ENCODE data around the gene THAP3.
A peak's percentile ranks its signal among the peaks of the same experiment; 100 is the strongest.
"Not testable (repeated sequence)": the region's sequence is repeated elsewhere in the genome, so short reads cannot be mapped to it uniquely, and the experiment has no call there.

The THAP3 gene

DNA sequence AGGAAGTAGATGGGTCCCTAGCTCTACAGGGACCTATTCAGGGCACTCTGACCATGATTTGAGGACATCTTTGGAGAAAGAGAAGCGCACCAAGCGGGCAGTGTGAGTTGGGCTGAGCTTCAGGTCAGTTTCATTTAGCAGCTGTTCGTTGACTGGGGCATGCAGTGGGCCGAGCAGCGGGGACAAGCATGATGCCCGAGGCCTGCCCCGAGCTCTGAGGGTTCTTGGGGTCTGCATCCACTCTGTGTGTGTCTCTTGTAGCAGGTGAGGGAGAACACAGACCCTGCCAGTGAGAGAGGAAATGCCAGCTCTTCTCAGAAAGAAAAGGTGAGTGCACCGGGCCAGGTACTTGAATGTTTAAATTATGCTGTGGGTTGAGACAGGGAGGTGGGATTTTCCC is 5.4 kb downstream of the THAP3 start:
- no peak for DNase-seq (ENCODE audit: low spot score in 2 of 2)
- Mint-ChIP-seq H3K9me3 (no peaks in the 10 kb centered on the region), H3K4me3 (no peak overlapping the region), H3K4me1 (peaks cover 22% of the 10 kb centered on the region), H3K36me3 (peaks cover 14% of the 10 kb centered on the region), H3K27me3 (no peaks in the 10 kb centered on the region), H3K27ac (no peak overlapping the region)
- ATAC-seq (ENCODE audit: low read depth): no peak

DNA sequence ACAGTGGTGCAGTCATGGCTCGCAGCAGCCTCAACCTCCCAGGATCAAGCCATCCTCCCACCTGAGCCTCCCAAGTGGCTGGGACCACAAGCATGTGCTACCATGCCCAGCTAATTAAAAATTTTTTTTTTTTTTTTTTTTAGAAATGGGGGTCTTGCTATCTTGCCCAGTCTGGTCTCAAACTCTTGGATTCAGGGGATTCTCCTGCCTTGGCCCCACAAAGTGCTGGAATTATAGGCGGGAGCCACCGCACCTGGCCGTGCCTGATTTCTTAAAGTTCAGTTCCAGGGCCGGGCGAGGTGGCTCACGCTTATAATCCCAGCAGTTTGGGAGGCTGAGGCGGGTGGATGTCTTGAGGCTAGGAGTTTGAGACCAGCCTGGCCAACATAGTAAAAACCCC is 6.4 kb downstream of the THAP3 start:
- H3K4me3 Mint-ChIP-seq: no peak overlapping the region
- peaks cover 14% of the 10 kb centered on the region for H3K36me3 Mint-ChIP-seq
- peaks cover 20% of the 10 kb centered on the region for H3K4me1 Mint-ChIP-seq
- H3K27ac Mint-ChIP-seq: no peak overlapping the region
- no peak for ATAC-seq (ENCODE audit: low read depth)
- no peaks in the 10 kb centered on the region for H3K9me3 Mint-ChIP-seq
- no peaks in the 10 kb centered on the region for H3K27me3 Mint-ChIP-seq
- DNase-seq (ENCODE audit: low spot score in 2 of 2): no peak

DNA sequence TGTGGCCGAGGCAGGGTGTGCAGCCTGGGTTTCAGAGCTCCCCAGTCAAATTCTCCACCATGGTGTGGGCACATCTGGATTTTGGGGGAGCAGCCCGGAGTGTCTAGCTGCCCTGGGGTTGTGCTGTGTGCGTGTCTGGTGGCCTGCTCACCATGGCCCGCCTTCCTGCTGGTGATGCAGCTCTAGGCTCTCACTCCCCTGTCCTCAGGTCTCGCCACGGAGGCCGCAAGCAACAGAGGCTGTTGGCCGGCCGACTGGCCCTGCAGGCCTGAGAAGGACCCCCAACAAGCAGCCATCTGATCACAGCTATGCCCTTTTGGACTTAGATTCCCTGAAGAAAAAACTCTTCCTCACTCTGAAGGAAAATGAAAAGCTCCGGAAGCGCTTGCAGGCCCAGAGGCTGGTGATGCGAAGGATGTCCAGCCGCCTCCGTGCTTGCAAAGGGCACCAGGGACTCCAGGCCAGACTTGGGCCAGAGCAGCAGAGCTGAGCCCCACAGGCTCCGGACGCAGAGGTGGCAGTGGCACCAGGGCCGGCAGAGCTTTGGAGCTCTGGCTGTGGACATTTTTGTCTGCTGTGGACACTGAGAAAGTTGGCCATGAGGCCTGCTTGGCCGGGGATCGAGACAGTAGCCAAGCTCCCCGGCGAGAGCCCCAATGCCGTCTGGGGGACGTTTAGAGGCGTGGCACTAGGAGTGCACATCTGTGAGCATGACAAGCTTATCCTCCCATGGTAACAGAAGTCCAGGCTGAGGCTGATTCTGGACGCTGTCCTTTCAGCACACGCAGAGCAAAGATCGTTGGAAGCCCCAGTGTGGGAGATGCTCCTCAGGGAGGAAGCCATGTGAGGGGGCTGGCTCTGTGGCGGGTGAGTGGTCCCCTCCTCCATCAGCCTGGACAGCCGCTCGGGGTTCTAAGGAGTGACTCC is 8.2 kb downstream of the THAP3 start:
- no peak overlapping the region for H3K27ac Mint-ChIP-seq
- H3K36me3 Mint-ChIP-seq: peaks cover 12% of the 10 kb centered on the region
- H3K4me1 Mint-ChIP-seq: peaks cover 4% of the 10 kb centered on the region
- H3K4me3 Mint-ChIP-seq: no peak overlapping the region
- ATAC-seq (ENCODE audit: low read depth): no peak
- DNase-seq (ENCODE audit: low spot score in 2 of 2): no peak
- H3K27me3 Mint-ChIP-seq: no peaks in the 10 kb centered on the region
- no peaks in the 10 kb centered on the region for H3K9me3 Mint-ChIP-seq

DNA sequence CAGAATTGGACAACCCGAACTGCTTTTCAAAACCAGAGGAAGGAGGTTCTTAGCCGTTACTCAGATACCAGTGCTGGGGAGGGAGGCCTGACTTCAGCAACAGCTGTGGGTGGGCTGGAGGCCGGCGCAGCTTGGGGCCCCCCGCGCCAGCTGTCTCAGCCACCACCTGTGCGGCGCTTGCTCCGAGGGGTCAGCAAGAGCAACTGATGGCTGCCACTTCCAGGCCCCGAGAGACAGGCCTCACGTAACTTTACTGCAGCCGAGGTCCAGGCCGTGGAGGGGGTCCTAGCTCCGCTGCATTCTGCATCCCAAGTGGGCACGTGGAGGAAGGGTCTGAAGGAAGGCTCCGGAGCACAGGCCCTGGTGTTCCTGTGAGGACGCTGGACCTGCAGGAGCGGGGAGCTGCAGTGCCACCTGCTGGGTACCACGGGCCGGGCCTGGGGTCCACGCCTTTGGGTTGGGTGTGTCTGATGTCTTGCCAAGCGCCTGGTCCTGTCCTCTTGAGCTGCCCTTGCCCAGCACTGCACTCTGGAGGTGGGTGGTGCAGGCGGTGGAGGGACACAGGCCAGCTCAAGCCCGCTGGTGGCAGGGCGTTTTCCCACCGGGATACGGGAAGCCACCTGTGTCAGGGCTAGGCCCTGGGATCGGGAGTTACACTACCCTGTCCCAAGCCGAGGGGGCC is 9.8 kb downstream of the THAP3 start:
- ATAC-seq (ENCODE audit: low read depth): peak; percentile 53
- Mint-ChIP-seq H3K36me3 (peaks cover 12% of the 10 kb centered on the region), H3K27ac (no peak overlapping the region)

DNA sequence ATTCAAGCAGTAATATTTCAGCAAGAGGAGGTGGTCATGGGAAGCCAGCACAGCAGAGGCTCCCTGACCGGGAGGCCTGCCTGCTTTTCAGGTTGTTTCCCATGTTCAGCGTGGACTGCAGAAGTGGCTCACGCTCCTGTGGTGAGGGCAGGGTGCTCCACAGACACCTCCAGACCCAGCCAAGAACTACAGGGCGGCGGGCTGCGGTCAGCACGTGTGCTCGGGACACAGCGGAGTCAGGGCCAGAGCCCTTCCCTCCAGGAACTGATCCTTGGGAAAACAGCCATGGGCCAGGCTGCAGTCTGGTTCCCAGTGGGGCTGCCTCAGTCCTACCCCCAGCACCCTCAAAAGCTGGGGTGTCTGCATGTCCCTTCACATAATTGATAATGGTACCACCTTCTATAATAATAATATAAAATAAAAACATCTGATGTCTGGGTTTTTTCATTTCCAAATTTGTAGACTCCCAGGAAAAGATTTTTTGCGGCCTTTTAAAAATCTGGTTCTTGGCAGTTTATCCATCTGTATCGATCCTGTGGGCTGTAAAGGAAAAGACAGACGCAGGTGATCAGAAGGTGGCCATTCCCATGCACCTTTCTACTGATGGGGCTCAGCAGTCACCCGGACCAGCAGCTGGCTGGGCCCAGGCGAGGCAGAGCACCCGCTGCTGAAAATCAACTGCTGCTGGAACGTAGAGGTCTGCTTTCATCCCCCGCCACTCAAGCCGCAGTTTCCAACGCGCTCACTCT is 10.7 kb downstream of the THAP3 start:
- ATAC-seq (ENCODE audit: low read depth) (no peak), DNase-seq (ENCODE audit: low spot score in 2 of 2) (no peak)
- Mint-ChIP-seq H3K9me3 (no peaks in the 10 kb centered on the region), H3K27ac (peak overlapping the region; percentile 65), H3K4me3 (no peak overlapping the region), H3K27me3 (no peaks in the 10 kb centered on the region), H3K36me3 (peaks cover 11% of the 10 kb centered on the region), H3K4me1 (no peaks in the 10 kb centered on the region)

More for the DNA sequence above, 9.8 kb downstream of the THAP3 start:
- Mint-ChIP-seq H3K27me3 (no peaks in the 10 kb centered on the region), H3K4me3 (no peak overlapping the region), H3K9me3 (no peaks in the 10 kb centered on the region), H3K4me1 (peaks cover under 1% of the 10 kb centered on the region)
- no peak for DNase-seq (ENCODE audit: low spot score in 2 of 2)

DNA sequence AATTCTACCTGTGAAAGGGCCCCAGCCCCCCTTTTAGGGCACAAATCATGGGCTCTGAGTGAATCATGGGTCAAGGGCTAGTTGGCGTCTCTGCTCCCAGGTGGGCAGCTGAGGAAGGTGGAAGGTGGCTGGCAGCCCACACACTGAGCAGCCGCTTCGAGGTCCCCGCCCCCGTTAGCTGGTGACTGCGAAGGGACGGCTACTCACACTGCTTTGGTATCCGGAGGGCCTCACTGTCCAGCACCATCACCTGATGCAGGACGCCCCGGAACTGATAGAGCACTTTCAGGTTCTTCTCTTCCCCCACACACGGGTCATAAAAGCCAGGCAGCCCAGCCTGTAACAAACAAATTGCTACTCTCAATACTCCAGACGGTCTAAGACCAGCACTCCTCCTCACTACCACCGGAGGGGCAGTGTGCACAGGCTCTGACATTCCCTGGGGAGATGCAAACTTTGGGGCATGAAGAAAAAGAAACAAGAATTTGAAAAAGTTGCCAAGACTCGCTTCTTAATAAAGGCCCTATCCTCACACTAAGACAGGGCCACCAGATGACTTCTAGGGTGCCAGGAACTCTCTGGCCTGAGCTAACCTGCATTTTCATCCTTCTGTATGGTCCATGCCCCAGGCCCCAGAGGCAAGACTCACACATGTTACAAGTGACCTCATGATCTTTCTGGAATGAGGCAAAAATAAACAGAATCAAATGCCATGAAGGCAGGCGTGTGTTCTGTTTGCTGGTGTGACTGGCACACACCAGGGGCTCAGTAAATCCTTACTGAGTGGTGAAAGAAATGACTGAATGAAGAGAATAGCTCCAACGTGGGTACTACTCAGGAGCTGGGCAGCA is 11.5 kb downstream of the THAP3 start:
- Mint-ChIP-seq H3K4me3 (no peak overlapping the region), H3K9me3 (no peaks in the 10 kb centered on the region), H3K27ac (peak overlapping the region; percentile 65), H3K4me1 (no peaks in the 10 kb centered on the region), H3K36me3 (peaks cover 11% of the 10 kb centered on the region), H3K27me3 (no peaks in the 10 kb centered on the region)
- DNase-seq (ENCODE audit: low spot score in 2 of 2): no peak
- ATAC-seq (ENCODE audit: low read depth): no peak

DNA sequence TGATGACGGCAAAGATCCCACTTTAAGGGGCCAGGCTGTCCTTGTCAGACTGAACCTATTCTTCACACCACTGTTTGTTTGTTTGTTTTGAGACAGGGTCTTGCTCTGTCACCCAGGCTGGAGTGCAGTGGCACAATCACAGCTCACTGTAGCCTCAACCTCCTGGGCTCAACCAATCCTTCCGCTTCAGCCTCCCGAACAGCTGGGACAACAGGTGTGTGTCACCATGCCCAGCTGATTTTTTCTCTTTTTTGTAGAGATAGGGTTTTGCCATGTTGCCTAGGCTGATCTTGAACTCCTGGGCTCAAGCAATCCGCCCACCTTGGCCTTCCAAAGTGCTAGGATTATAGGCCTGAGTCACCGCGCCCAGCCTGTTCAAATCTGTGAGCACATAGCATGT is 12.1 kb downstream of the THAP3 start:
- H3K4me3 Mint-ChIP-seq; H3K9me3 Mint-ChIP-seq; ATAC-seq (ENCODE audit: low read depth); H3K4me1 Mint-ChIP-seq; DNase-seq (ENCODE audit: low spot score in 2 of 2); H3K27me3 Mint-ChIP-seq; H3K27ac Mint-ChIP-seq: not testable (repeated sequence)
- H3K36me3 Mint-ChIP-seq: peaks cover 14% of the 10 kb centered on the region

DNA sequence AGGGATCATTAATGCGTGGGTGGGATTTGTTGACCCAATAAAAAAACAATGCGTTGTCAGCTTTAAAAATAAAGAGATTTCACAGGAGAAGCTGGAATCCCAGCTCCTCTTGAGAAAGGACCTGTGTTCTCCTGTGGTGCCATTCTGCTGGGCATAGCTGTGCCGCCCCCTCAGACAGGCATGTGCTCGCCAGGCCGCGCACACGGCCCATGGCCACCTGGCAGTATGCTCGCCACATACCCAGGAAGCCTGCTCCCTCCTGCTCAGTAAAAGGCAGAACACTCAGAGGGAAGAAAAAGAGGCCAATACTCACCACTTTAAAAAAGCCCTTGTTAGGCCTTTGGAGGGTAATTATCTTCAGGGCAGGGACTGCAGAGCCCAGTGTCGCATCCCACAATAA is 13.1 kb downstream of the THAP3 start:
- Mint-ChIP-seq H3K27ac (no peak overlapping the region), H3K4me1 (no peaks in the 10 kb centered on the region), H3K4me3 (no peak overlapping the region), H3K27me3 (no peaks in the 10 kb centered on the region), H3K9me3 (no peaks in the 10 kb centered on the region), H3K36me3 (peaks cover 19% of the 10 kb centered on the region)
- DNase-seq (ENCODE audit: low spot score in 2 of 2) (no peak), ATAC-seq (ENCODE audit: low read depth) (no peak)

DNA sequence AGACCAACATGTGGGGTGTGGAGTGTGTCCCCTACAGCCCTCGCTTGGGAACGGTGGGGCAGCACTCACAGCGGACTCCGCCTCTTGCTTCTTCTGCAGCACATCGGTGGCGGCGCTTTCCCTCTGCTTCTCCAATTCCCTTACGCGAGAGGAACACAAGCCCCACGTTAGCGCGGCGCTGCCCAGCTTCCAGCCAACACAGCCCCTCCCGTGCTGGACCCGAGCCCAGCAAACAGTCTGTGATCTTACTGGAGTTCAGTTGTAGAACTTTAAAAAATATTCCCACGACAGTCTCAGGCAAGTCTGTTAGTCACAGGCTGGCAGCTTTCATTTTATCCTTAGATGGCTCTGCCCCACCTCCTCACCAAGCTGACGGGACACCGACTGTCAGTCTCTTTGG is 13.6 kb downstream of the THAP3 start:
- no peak for ATAC-seq (ENCODE audit: low read depth)
- H3K27me3 Mint-ChIP-seq: no peaks in the 10 kb centered on the region
- no peaks in the 10 kb centered on the region for H3K9me3 Mint-ChIP-seq
- no peak overlapping the region for H3K4me3 Mint-ChIP-seq
- peaks cover 20% of the 10 kb centered on the region for H3K36me3 Mint-ChIP-seq
- H3K27ac Mint-ChIP-seq: no peak overlapping the region
- no peaks in the 10 kb centered on the region for H3K4me1 Mint-ChIP-seq
- DNase-seq (ENCODE audit: low spot score in 2 of 2): no peak

DNA sequence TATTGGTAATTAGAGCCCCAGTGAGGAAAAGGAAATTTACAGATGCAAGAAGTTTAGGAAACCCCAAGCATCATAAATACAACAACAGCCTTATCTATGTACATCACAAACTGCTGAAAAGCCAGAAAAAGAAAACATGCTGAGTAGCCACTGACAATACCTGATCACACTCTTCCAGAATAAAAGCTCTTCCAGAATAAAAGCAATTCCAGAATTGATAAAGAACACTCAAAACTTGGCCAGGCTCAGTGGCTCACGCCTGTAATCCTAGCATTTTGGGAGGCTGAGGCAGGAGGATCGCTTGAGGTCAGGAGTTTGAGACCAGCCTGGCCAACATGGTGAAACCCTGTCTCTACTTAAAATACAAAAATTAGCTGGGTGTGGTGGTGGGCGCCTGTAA is 16.2 kb downstream of the THAP3 start:
- H3K4me1 Mint-ChIP-seq; H3K4me3 Mint-ChIP-seq; H3K27ac Mint-ChIP-seq; H3K9me3 Mint-ChIP-seq; H3K27me3 Mint-ChIP-seq; ATAC-seq (ENCODE audit: low read depth); DNase-seq (ENCODE audit: low spot score in 2 of 2): not testable (repeated sequence)
- H3K36me3 Mint-ChIP-seq: peaks cover 18% of the 10 kb centered on the region

DNA sequence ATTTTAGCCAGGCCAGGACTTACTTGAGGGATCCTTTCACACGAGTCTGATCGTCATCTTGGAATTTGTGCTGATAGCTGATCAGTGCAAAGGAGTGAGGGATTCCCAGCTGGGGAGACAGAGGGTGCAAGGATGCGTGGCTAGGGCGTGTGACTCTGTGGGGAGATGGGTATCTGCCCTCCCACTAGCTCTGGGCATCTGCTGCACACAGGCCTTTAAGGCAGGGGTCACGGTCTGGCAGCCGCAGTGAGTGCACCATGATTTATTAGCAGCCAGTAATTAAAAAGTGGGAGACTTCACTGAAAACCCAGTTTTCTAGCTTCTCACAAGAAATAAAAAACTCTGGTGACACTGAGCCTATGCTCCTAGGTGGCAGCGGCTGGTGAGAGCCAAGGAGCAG is 20.4 kb downstream of the THAP3 start:
- Mint-ChIP-seq H3K4me3 (no peak overlapping the region), H3K4me1 (no peaks in the 10 kb centered on the region), H3K27me3 (no peaks in the 10 kb centered on the region), H3K27ac (no peak overlapping the region), H3K9me3 (no peaks in the 10 kb centered on the region), H3K36me3 (peaks cover 13% of the 10 kb centered on the region)
- DNase-seq (ENCODE audit: low spot score in 2 of 2) (no peak), ATAC-seq (ENCODE audit: low read depth) (no peak)

DNA sequence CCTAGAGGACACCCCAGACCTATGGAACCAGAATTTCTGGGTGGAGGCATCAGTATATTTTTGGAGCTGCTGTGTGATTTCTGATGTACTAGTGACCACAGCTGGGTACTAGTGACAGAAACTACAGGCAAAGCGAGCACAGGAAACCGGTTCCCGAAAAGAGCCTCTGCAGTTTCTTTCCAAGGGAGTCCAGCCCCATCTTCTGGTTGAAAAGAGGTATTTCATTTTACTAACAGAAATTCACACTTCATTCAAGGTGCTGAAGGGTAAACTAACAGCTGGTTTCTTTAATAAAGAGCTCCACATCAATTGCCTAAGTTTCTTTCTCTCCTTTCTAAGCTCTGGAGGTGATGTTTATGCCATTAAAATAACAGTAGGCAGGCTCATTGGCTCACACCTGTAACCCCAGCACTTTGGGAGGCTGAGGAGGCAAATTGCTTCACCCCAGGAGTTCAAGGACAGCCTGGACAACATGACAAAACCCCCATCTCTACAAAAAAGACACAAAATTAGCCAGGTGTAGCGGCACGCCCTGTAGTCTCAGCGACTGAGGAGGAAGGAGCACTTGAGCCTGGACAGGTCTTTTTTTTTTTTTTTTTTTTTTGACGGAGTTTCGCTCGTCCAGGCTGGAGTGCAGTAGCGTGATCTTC is 22.0 kb downstream of the THAP3 start:
- DNase-seq (ENCODE audit: low spot score in 2 of 2) (peak in 1 of 2 donors; percentile 40), ATAC-seq (ENCODE audit: low read depth) (peak; percentile 55)
- Mint-ChIP-seq H3K4me1 (no peaks in the 10 kb centered on the region), H3K27me3 (no peaks in the 10 kb centered on the region), H3K9me3 (no peaks in the 10 kb centered on the region), H3K27ac (no peak overlapping the region), H3K36me3 (peaks cover 15% of the 10 kb centered on the region), H3K4me3 (no peak overlapping the region)

DNA sequence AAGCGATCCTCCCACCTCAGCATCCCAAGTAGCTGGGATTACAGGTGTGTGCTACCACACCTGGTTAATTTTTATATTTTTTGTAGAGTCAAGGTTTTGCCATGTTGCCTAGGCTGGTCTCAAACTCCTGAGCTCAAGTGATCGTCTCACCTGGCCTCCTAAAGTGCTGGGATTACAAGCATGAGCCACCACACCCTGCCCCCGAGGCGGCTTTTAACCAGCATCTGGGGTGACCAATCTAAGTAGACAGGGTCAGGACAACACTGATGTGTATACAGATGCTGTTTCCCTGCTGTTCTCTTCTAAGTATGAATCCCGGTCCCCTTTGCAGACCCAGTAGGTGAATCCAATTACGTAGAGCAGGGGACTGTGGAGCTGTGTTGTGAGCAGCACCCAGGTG is 23.9 kb downstream of the THAP3 start:
- no peak for ATAC-seq (ENCODE audit: low read depth)
- DNase-seq (ENCODE audit: low spot score in 2 of 2): no peak
- H3K36me3 Mint-ChIP-seq: peaks cover 10% of the 10 kb centered on the region
- no peak overlapping the region for H3K4me3 Mint-ChIP-seq
- H3K27me3 Mint-ChIP-seq: no peaks in the 10 kb centered on the region
- no peaks in the 10 kb centered on the region for H3K9me3 Mint-ChIP-seq
- H3K27ac Mint-ChIP-seq: no peak overlapping the region
- no peaks in the 10 kb centered on the region for H3K4me1 Mint-ChIP-seq
